IMR-90 (cell line): ENCODE measurements around the gene SP3. TPM values are rescaled to one million over a fixed set of nuclear protein-coding genes. Genes with fewer than 3 reads are reported as not detected.

Experiments
- ATAC-seq: fragments of 200-7000 bp; cut with Tn5 transposase; 2 replicates; pipeline ENCODE4 v1.9.1; 2020; ENCODE audit warnings: low read depth, mild to moderate bottlenecking, moderate library complexity
- BruUV-seq: library from RNA; stranded (reverse); fragments of 400-500 nt; replicated peaks from 2 replicates; lab custom pipeline; 2021; lab: Mats Ljungman, UMichigan
- CTCF ChIA-PET: fragments of 300-600 bp; formaldehyde crosslinking; extraction: SDS; loops from one replicate; lab custom pipeline; 2021; ENCODE audit warnings: antibody characterized with exemption; lab: Yijun Ruan, JAX
- POLR2A ChIA-PET: fragments of 300-600 bp; sonication (Branson Sonifier 250); formaldehyde crosslinking; loops from one replicate; lab custom pipeline; 2022; ENCODE audit warnings: antibody characterized with exemption; ENCODE audit not compliant: unreplicated experiment; lab: Charles Lee
- DNase-seq: peaks from one replicate; pipeline ENCODE4 v3.0.0; 2013
- H2AFZ ChIP-seq: replicated peaks from 2 replicates; pipeline ENCODE3; 2013; ENCODE audit warnings: low read length, mild to moderate bottlenecking; ENCODE audit not compliant: poor library complexity
- H2AK5ac ChIP-seq: 2 replicates; pipeline ENCODE4 v1.6.1; 2013; ENCODE audit warnings: low read depth, low read length, inconsistent platforms
- H2AK9ac ChIP-seq: replicated peaks from 2 replicates; pipeline ENCODE3; 2013; ENCODE audit warnings: mild to moderate bottlenecking, low read depth, low read length, moderate library complexity; ENCODE audit not compliant: poor library complexity
- H2BK120ac ChIP-seq: 2 replicates; pipeline ENCODE4 v1.6.1; 2013; ENCODE audit warnings: low read depth, low read length, inconsistent platforms
- H2BK15ac ChIP-seq: 3 replicates; pipeline ENCODE4 v1.6.1; 2013; ENCODE audit warnings: low read depth, low read length, inconsistent platforms
- H2BK20ac ChIP-seq: 2 replicates; pipeline ENCODE4 v1.6.1; 2013; ENCODE audit warnings: low read depth, mild to moderate bottlenecking, inconsistent platforms, low read length, moderate library complexity
- H2BK5ac ChIP-seq: 2 replicates; pipeline ENCODE4 v1.6.1; 2013; ENCODE audit warnings: mild to moderate bottlenecking, low read depth, low read length, inconsistent platforms; ENCODE audit not compliant: poor library complexity, severe bottlenecking
- H3K14ac ChIP-seq: replicated peaks from 2 replicates; pipeline ENCODE4 v1.6.1; 2013; ENCODE audit warnings: low read depth, low read length, inconsistent platforms
- H3K18ac ChIP-seq: 2 replicates; pipeline ENCODE4 v1.6.1; 2013; ENCODE audit warnings: low read depth, low read length, control low read depth
- H3K23ac ChIP-seq: 2 replicates; pipeline ENCODE4 v1.6.1; 2013; ENCODE audit warnings: low read depth, low read length, inconsistent platforms
- H3K27ac ChIP-seq: 2 replicates; pipeline ENCODE4 v1.5.1; 2013; ENCODE audit warnings: mild to moderate bottlenecking, control low read depth, low read length; ENCODE audit not compliant: insufficient read depth
- H3K27me3 ChIP-seq: 2 replicates; pipeline ENCODE4 v1.6.1; 2013; ENCODE audit warnings: low read length; ENCODE audit not compliant: control insufficient read depth, insufficient read depth
- H3K36me3 ChIP-seq: 2 replicates; pipeline ENCODE4 v1.6.1; 2013; ENCODE audit warnings: low read length, mixed read lengths; ENCODE audit not compliant: control insufficient read depth, insufficient read depth
- H3K4ac ChIP-seq: 2 replicates; pipeline ENCODE4 v1.6.1; 2013; ENCODE audit warnings: low read depth, low read length, inconsistent platforms
- H3K4me1 ChIP-seq: 2 replicates; pipeline ENCODE4 v1.6.1; 2013; ENCODE audit warnings: low read length, mixed read lengths; ENCODE audit not compliant: control insufficient read depth, insufficient read depth
- H3K4me2 ChIP-seq: 2 replicates; pipeline ENCODE4 v1.6.1; 2013; ENCODE audit warnings: low read depth, mild to moderate bottlenecking, control low read depth, low read length, moderate library complexity
- H3K4me3 ChIP-seq: 2 replicates; pipeline ENCODE4 v1.5.1; 2013; ENCODE audit warnings: low read depth, mild to moderate bottlenecking, control low read depth, low read length, moderate library complexity; ENCODE audit not compliant: insufficient read depth
- H3K56ac ChIP-seq: 2 replicates; pipeline ENCODE4 v1.6.1; 2013; ENCODE audit warnings: low read length, inconsistent platforms; ENCODE audit not compliant: insufficient read depth; ENCODE audit errors: extremely low read depth
- H3K79me1 ChIP-seq, 2 experiments: 2 replicates each; pipeline ENCODE4 v1.6.1; 2013; ENCODE audit warnings: low read length in 2 of 2, inconsistent platforms in 1 of 2, low read depth in 1 of 2
- H3K9ac ChIP-seq: 2 replicates; pipeline ENCODE4 v1.6.1; 2013; ENCODE audit warnings: low read depth, low read length, control low read depth
- H3K9me1 ChIP-seq: 2 replicates; pipeline ENCODE4 v1.6.1; 2013; ENCODE audit warnings: low read length, inconsistent platforms; ENCODE audit not compliant: insufficient read depth
- H3K9me3 ChIP-seq: 2 replicates; pipeline ENCODE4 v1.6.1; 2013; ENCODE audit warnings: low read length; ENCODE audit not compliant: control insufficient read depth, insufficient read depth
- H4K20me1 ChIP-seq: 2 replicates; pipeline ENCODE4 v1.6.1; 2013; ENCODE audit warnings: low read length, inconsistent platforms; ENCODE audit not compliant: insufficient read depth
- H4K5ac ChIP-seq: 2 replicates; pipeline ENCODE4 v1.6.1; 2013; ENCODE audit warnings: mild to moderate bottlenecking, low read depth, low read length, control low read depth
- H4K8ac ChIP-seq, 2 experiments: 2 replicates each; pipeline ENCODE4 v1.6.1; 2013; ENCODE audit warnings: low read depth in 2 of 2, low read length in 2 of 2, control low read depth in 1 of 2, inconsistent platforms in 1 of 2
- H4K91ac ChIP-seq: 2 replicates; pipeline ENCODE4 v1.6.1; 2013; ENCODE audit warnings: low read depth, low read length, inconsistent platforms; ENCODE audit not compliant: insufficient read depth
- BHLHE40 ChIP-seq: fragments of 150-350 bp; IDR thresholded peaks from 2 replicates; pipeline ENCODE4 v1.6.1; 2016; ENCODE audit warnings: mild to moderate bottlenecking, low read depth, low read length
- CEBPB ChIP-seq: IDR thresholded peaks from 2 replicates; pipeline ENCODE4 v1.6.1; 2012; ENCODE audit warnings: low read depth, low read length, improper control_type of control experiment
- CHD1 ChIP-seq: IDR thresholded peaks from 2 replicates; pipeline ENCODE4 v1.6.1; 2012; ENCODE audit warnings: low read depth, low read length, improper control_type of control experiment
- FOS ChIP-seq: fragments of 150-350 bp; IDR thresholded peaks from 2 replicates; pipeline ENCODE4 v1.6.1; 2016; ENCODE audit warnings: low read depth, low read length
- MAFK ChIP-seq: IDR thresholded peaks from 2 replicates; pipeline ENCODE4 v1.6.1; 2012; ENCODE audit warnings: low read depth, low read length, improper control_type of control experiment
- MAZ ChIP-seq: IDR thresholded peaks from 2 replicates; pipeline ENCODE4 v1.6.1; 2012; ENCODE audit warnings: low read depth, mild to moderate bottlenecking, low read length, improper control_type of control experiment, moderate library complexity, borderline replicate concordance
- MXI1 ChIP-seq: IDR thresholded peaks from 2 replicates; pipeline ENCODE4 v1.6.1; 2012; ENCODE audit warnings: low read depth, mild to moderate bottlenecking, low read length, moderate library complexity, borderline replicate concordance
- POLR2A ChIP-seq: IDR thresholded peaks from 2 replicates; pipeline ENCODE4 v1.6.1; 2012; ENCODE audit warnings: mild to moderate bottlenecking, low read depth, low read length
- RAD21 ChIP-seq: IDR thresholded peaks from 2 replicates; pipeline ENCODE4 v1.6.1; 2012; ENCODE audit warnings: low read length, improper control_type of control experiment
- RCOR1 ChIP-seq: IDR thresholded peaks from 2 replicates; pipeline ENCODE4 v1.6.1; 2012; ENCODE audit warnings: mild to moderate bottlenecking, low read length, improper control_type of control experiment; ENCODE audit not compliant: insufficient replicate concordance
- RFX5 ChIP-seq: IDR thresholded peaks from 2 replicates; pipeline ENCODE4 v1.8.0; 2012; ENCODE audit warnings: low read depth, mild to moderate bottlenecking, low read length, moderate library complexity
- SMC3 ChIP-seq: fragments of 150-350 bp; IDR thresholded peaks from 2 replicates; pipeline ENCODE4 v1.6.1; 2016; ENCODE audit warnings: low read depth, mild to moderate bottlenecking, antibody characterized with exemption, low read length, moderate library complexity
- WGBS, 2 experiments: methylation state at CpG; one replicate each; pipeline versions ENCODE4 v1.1.5 to v1.1.7; 2013; ENCODE audit warnings: missing lambda C conversion rate in 2 of 2; ENCODE audit not compliant: insufficient read length in 1 of 2; ENCODE audit errors: extremely low coverage in 2 of 2; 5-methylcytosine and 5-hydroxymethylcytosine counted together
- dilution Hi-C: fragments of 300-500 bp; cut with HindIII; formaldehyde crosslinking; loops from one replicate; pipeline ENCODE4 v1.14.3; 2018; ENCODE audit warnings: low sequenced_read_pairs; ENCODE audit not compliant: unreplicated experiment
- in situ Hi-C: fragments of 300-500 bp; cut with MboI; formaldehyde crosslinking; loops from 3 replicates; pipeline ENCODE4 v1.14.3; 2019; ENCODE audit warnings: low sequenced_read_pairs, inconsistent platforms, mixed read lengths
- intact Hi-C: fragments of 100-400 bp; cut with micrococcal nuclease; formaldehyde crosslinking; loops from 2 replicates; pipeline ENCODE4 v1.10.0; 2022
- polyA plus RNA-seq, 3 experiments: library from polyadenylated mRNA; depleted of rRNA; stranded (reverse); fragments of >200 nt; gene quantifications; 2 replicates each; pipeline ENCODE4 v1.2.3, GENCODE V29; 2012; ENCODE audit warnings: low replicate concordance in 1 of 3
- total RNA-seq: library from RNA; depleted of rRNA; stranded (reverse); fragments of >200 nt; gene quantifications from 2 replicates; pipeline ENCODE4 v1.2.3, GENCODE V29; 2012
- TF ChIP-seq, protein P1 (sequence below): fragments of 150-350 bp; IDR thresholded peaks from 2 replicates; pipeline ENCODE4 v1.6.1; 2016; ENCODE audit warnings: low read depth, mild to moderate bottlenecking, low read length, moderate library complexity, borderline replicate concordance
- TF ChIP-seq, protein P2 (sequence below): conservative IDR thresholded peaks from 2 replicates; pipeline ENCODE4 v1.5.1; 2012; ENCODE audit warnings: mild to moderate bottlenecking, low read depth, low read length, improper control_type of control experiment
- TF ChIP-seq, protein P3 (sequence below): fragments of 150-350 bp; IDR thresholded peaks from 2 replicates; pipeline ENCODE4 v1.6.1; 2017; ENCODE audit warnings: mild to moderate bottlenecking, antibody characterized with exemption, low read length, low read depth

Gene SP3
- total and polyA plus RNA-seq, 2 of the 4 experiments (the other 2 are of a cell fraction), result 26.7 to 136 TPM

DNA sequence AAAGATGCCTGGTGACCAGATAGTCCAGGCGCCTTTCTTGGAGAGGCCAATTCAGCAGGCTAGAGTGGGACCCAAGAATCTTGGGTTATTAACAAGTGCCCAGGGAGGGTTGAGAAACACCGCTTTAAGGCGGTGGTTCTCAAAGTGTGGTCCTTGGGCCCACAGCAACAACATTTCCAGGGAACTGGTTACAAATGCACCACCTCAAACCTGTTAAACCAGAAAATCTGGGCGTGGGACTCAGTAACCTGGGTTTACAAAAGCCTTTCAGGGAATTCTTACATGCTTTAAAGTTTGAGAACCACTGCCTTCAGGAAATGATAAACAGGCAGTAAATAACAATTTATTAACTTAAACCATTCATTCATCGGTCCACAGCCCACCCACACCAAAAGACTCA is 92.5 kb downstream of the SP3 start:
- H3K56ac ChIP-seq, result no peak overlapping the region
- H3K79me1 ChIP-seq, result no peaks in the 10 kb centered on the region
- no peak overlapping the region for H3K27ac ChIP-seq
- H4K5ac ChIP-seq, result no peak overlapping the region
- WGBS, 2 experiments, result 76% methylated on average over 2 of the region's 5 CpGs; no CpG with 5 or more reads in 1 of the 2 experiments
- in situ Hi-C loops (no loop called here), dilution Hi-C loops (no loop called here), intact Hi-C loops (no loop called here)
- no peak overlapping the region for H3K14ac ChIP-seq
- no peaks in the 10 kb centered on the region for H3K36me3 ChIP-seq
- no peak overlapping the region for H3K4me3 ChIP-seq
- H3K18ac ChIP-seq, result no peak overlapping the region
- H2BK5ac ChIP-seq, result no peak overlapping the region
- no peak overlapping the region for H3K4me2 ChIP-seq
- H2AFZ ChIP-seq, result no peak overlapping the region
- no TSS peak for BruUV-seq
- H3K4ac ChIP-seq, result no peak overlapping the region
- ATAC-seq (no peak), DNase-seq (no peak)
- H3K9me3 ChIP-seq, result no peaks in the 10 kb centered on the region
- TF ChIP-seq FOS (no peak), RCOR1 (no peak), SMC3 (no peak), CEBPB (no peak), MXI1 (no peak), CHD1 (no peak), RAD21 (no peak), POLR2A (no peak), BHLHE40 (no peak), RFX5 (no peak), MAFK (no peak), MAZ (no peak)
- TF ChIP-seq, protein P1, sequence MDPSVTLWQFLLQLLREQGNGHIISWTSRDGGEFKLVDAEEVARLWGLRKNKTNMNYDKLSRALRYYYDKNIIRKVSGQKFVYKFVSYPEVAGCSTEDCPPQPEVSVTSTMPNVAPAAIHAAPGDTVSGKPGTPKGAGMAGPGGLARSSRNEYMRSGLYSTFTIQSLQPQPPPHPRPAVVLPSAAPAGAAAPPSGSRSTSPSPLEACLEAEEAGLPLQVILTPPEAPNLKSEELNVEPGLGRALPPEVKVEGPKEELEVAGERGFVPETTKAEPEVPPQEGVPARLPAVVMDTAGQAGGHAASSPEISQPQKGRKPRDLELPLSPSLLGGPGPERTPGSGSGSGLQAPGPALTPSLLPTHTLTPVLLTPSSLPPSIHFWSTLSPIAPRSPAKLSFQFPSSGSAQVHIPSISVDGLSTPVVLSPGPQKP, result no peak
- TF ChIP-seq, protein P2, sequence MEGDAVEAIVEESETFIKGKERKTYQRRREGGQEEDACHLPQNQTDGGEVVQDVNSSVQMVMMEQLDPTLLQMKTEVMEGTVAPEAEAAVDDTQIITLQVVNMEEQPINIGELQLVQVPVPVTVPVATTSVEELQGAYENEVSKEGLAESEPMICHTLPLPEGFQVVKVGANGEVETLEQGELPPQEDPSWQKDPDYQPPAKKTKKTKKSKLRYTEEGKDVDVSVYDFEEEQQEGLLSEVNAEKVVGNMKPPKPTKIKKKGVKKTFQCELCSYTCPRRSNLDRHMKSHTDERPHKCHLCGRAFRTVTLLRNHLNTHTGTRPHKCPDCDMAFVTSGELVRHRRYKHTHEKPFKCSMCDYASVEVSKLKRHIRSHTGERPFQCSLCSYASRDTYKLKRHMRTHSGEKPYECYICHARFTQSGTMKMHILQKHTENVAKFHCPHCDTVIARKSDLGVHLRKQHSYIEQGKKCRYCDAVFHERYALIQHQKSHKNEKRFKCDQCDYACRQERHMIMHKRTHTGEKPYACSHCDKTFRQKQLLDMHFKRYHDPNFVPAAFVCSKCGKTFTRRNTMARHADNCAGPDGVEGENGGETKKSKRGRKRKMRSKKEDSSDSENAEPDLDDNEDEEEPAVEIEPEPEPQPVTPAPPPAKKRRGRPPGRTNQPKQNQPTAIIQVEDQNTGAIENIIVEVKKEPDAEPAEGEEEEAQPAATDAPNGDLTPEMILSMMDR, result no peak
- TF ChIP-seq, protein P3, sequence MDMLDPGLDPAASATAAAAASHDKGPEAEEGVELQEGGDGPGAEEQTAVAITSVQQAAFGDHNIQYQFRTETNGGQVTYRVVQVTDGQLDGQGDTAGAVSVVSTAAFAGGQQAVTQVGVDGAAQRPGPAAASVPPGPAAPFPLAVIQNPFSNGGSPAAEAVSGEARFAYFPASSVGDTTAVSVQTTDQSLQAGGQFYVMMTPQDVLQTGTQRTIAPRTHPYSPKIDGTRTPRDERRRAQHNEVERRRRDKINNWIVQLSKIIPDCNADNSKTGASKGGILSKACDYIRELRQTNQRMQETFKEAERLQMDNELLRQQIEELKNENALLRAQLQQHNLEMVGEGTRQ, result no peak
- H2AK5ac ChIP-seq, result no peak overlapping the region
- ChIA-PET POLR2A (no interaction called here), CTCF (no interaction called here)
- H3K4me1 ChIP-seq, result no peaks in the 10 kb centered on the region
- H4K8ac ChIP-seq, result no peak overlapping the region
- H3K9me1 ChIP-seq, result no peaks in the 10 kb centered on the region
- no peak overlapping the region for H2AK9ac ChIP-seq
- H3K9ac ChIP-seq, result no peak overlapping the region
- no peak overlapping the region for H2BK20ac ChIP-seq
- H2BK15ac ChIP-seq, result no peak overlapping the region
- peaks cover 38% of the 10 kb centered on the region for H3K27me3 ChIP-seq
- no peak overlapping the region for H2BK120ac ChIP-seq
- no peak overlapping the region for H3K23ac ChIP-seq
- H4K91ac ChIP-seq, result no peak overlapping the region
- H4K20me1 ChIP-seq, result no peaks in the 10 kb centered on the region
